Lower leg skin (tissue), 4 donors: ENCODE data around the gene TMUB2. TPM values are rescaled to one million over a fixed set of nuclear protein-coding genes. Genes with fewer than 3 reads are reported as not detected.

ENCODE experiments used
- DNase-seq, 2 donors: peaks; one replicate each; pipeline ENCODE4 v3.0.0-alpha.2; 2019; ENCODE audit warnings: low spot score in 2 of 2
- H3K4me3 ChIP-seq: fragments of 200-600 bp; sonication (generic); 2 replicates; pipeline ENCODE4 v1.5.1; 2017; ENCODE audit warnings: mild to moderate bottlenecking, low read depth; ENCODE audit not compliant: poor library complexity, severe bottlenecking
- POLR2A ChIP-seq, 2 donors: fragments of 450-650 bp; IDR thresholded peaks; one replicate each; pipeline ENCODE4 v1.6.1; 2016 to 2017; ENCODE audit warnings: antibody characterized with exemption in 2 of 2, mild to moderate bottlenecking in 1 of 2, moderate library complexity in 1 of 2
- WGBS, 2 donors: methylation state at CpG; one replicate each; pipeline ENCODE4 v1.1.5; 2018; 5-methylcytosine and 5-hydroxymethylcytosine counted together
- intact Hi-C: fragments of 100-400 bp; cut with DNase I; formaldehyde crosslinking; loops from one replicate; pipeline ENCODE4 v1.15.0; 2023; ENCODE audit warnings: low total_unique reads
- total RNA-seq, 4 donors: library from RNA; depleted of rRNA; stranded (reverse); fragments of >200 nt; gene quantifications; one replicate each; pipeline ENCODE4 v1.1.0, GENCODE V29; 2016
- TF ChIP-seq, protein P1 (sequence below), 3 donors: fragments of 450-650 bp; IDR thresholded peaks; one replicate each; pipeline ENCODE4 v1.5.1; 2016; ENCODE audit warnings: antibody characterized with exemption in 3 of 3, mild to moderate bottlenecking in 3 of 3, moderate library complexity in 2 of 3

TMUB2 gene
- total RNA-seq, 4 donors from 2014 or later = 23.4 to 44.5 (median 34.8) TPM

GRCh38 chr17:44191941-44192496 is 5.2 kb downstream of the TMUB2 start:
- WGBS, 2 donors = 55 to 68% methylated on average over 7 of the region's 7 CpGs
- TF ChIP-seq POLR2A (IDR thresholded peaks at IDR 0.05) = no peak
- TF ChIP-seq, protein P1, sequence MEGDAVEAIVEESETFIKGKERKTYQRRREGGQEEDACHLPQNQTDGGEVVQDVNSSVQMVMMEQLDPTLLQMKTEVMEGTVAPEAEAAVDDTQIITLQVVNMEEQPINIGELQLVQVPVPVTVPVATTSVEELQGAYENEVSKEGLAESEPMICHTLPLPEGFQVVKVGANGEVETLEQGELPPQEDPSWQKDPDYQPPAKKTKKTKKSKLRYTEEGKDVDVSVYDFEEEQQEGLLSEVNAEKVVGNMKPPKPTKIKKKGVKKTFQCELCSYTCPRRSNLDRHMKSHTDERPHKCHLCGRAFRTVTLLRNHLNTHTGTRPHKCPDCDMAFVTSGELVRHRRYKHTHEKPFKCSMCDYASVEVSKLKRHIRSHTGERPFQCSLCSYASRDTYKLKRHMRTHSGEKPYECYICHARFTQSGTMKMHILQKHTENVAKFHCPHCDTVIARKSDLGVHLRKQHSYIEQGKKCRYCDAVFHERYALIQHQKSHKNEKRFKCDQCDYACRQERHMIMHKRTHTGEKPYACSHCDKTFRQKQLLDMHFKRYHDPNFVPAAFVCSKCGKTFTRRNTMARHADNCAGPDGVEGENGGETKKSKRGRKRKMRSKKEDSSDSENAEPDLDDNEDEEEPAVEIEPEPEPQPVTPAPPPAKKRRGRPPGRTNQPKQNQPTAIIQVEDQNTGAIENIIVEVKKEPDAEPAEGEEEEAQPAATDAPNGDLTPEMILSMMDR (IDR thresholded peaks at IDR 0.05) = no peak
- DNase-seq = no peak
- intact Hi-C loops = no loop called here
- H3K4me3 ChIP-seq = no peak overlapping the region

DNA sequence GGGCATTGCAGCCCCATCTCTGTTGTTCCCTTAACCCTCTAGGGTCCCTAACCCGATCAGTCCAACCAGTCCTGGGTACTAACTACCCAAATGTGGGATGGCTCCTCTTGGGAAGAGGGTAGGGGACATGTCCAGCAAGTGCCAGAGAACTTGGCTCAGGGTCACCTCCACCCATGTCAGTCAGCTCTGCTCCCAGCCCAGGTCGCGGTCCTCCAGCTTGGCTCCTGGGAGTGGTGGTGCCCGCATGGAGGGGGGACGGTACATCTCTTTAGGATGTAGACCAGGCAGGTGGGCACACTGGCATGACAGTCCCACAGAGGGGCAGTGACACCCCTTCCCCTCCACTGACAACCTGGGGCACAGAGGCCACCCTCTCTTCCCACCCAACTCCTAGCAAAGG is 6.0 kb downstream of the TMUB2 start:
- intact Hi-C loops = no loop called here
- 74 to 86% methylated on average over 2 to 5 of the region's 5 CpGs for WGBS, 2 donors
- no peak for DNase-seq
- TF ChIP-seq, protein P1 (IDR thresholded peaks at IDR 0.05) = no peak
- TF ChIP-seq POLR2A (IDR thresholded peaks at IDR 0.05) = no peak
- H3K4me3 ChIP-seq = no peak overlapping the region

GRCh38 chr17:44193326-44194084 is 6.7 kb downstream of the TMUB2 start:
- 79 to 91% methylated on average over 14 of the region's 14 CpGs for WGBS, 2 donors
- intact Hi-C loops = no loop called here

DNA sequence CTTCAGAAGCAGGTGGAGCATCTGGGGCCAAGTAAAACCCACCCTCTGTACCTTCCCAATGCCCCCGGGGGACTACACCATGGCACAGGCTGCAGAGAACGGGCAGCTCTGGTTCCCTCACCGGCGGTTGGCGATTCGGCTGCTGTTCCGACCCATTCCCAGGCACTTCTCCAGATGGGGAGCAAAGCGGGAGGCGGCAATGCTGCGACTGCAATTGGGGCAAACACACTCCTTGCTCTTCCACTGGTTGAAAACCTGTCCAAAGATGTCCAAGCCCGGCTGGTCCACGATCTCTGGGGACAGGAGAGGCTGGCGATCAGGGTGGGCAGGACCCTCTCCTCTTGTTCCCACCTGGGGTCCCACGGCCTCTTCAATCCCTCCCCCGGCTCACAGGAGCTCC is 10.3 kb downstream of the TMUB2 start:
- intact Hi-C loops = no loop called here
- DNase-seq = no peak
- WGBS, 2 donors = 82 to 88% methylated on average over 15 of the region's 15 CpGs
- no peak overlapping the region for H3K4me3 ChIP-seq
- no peak for TF ChIP-seq POLR2A (IDR thresholded peaks at IDR 0.05)
- TF ChIP-seq, protein P1 (IDR thresholded peaks at IDR 0.05) = no peak

More at GRCh38 chr17:44193326-44194084, 6.7 kb downstream of the TMUB2 start:
- H3K4me3 ChIP-seq = no peak overlapping the region
- no peak for DNase-seq
- TF ChIP-seq, protein P1 (IDR thresholded peaks at IDR 0.05) = no peak
- TF ChIP-seq POLR2A (IDR thresholded peaks at IDR 0.05) = no peak

DNA sequence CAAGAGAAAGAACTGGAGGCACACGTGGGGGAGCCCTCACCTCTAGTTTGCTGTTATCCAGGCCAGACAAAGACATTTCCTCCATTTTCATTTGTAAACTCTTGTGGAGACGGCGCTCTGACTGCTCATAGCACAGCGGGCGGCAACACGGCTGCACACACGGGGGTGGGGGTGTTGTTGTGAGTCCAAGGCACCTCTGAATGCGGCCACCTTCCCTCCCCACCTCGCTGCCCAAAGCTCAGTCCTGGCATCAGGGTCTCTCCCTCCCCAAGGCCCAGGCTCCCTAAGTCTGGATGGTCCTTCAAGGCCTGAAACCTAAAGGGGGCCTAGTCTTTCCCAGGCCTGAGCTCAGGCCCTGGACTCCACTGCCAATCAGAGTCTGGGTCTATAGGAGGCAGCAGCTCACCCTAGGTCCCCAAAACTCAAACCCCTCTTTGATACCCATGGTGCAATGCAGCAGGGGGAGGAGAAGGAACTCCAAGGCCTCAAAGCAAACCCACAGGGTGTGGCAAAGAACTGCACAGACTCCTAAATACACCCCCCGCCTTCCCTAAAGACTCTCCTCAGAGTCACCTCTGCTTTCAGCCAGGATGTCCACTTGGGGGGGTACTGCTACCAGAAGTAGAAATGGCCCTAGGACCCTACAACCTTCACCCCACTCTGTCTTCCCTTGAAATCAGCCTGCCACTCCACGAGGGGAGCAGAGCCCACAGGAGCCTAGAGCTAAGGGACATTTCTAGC is 11.4 kb downstream of the TMUB2 start:
- 48 to 59% methylated on average over 11 of the region's 11 CpGs for WGBS, 2 donors
- intact Hi-C loops = no loop called here
- no peak for DNase-seq
- no peak for TF ChIP-seq POLR2A (IDR thresholded peaks at IDR 0.05)
- TF ChIP-seq, protein P1 (IDR thresholded peaks at IDR 0.05) = no peak
- peak overlapping the region; percentile 71 for H3K4me3 ChIP-seq
